ENCODE data around the gene IER5L. TPM values are rescaled to one million over a fixed set of nuclear protein-coding genes. Genes with fewer than 3 reads are reported as not detected.

IER5L gene
- total and polyA plus RNA-seq, 9 of the 15 experiments (the other 6 are each of a cell fraction or from before 2014, with no cell fraction given) = 0.14 to 11.9 (median 0.52) TPM

GRCh38 chr9:129221979-129222635, 44.0 kb upstream of the IER5L start:
- FAIRE-seq = no peak

GRCh38 chr9:129221233-129221632, 43.2 kb upstream of the IER5L start:
- H3K9ac ChIP-seq (ENCODE audit: insufficient read depth in 1 of 2, low read depth in 2 of 2, low read length in 2 of 2) = no peak overlapping the region
- H3K9me3 ChIP-seq (replicated peaks; ENCODE audit: control insufficient read depth, insufficient read depth, low read depth, low read length) = no peaks in the 10 kb centered on the region
- no peaks in the 10 kb centered on the region for H4K20me1 ChIP-seq (replicated peaks; ENCODE audit: control insufficient read depth, insufficient read depth, low read length)
- ATAC-seq = no peak
- DNase-seq (ENCODE audit: extremely low read depth in 1 of 4, low spot score in 3 of 4) = no peak
- 38% methylated on average over 6 of the region's 7 CpGs for WGBS (ENCODE audit: insufficient coverage, low coverage, missing lambda C conversion rate)
- H3K27me3 ChIP-seq (ENCODE audit: control insufficient read depth in 2 of 2, insufficient read depth in 2 of 2, low read length in 2 of 2) = peaks cover 0 to 3% of the 10 kb centered on the region in 2 experiments; a peak in 1 of 5 replicates
- H3K4me3 ChIP-seq = no peak overlapping the region
- no peak overlapping the region for H3K4me2 ChIP-seq (ENCODE audit: insufficient read depth, low read length)
- no peak overlapping the region for H3K27ac ChIP-seq (ENCODE audit: extremely low read depth, low read depth, low read length)
- ChIA-PET CTCF (ENCODE audit: low intra/inter-chr PET ratio) (no interaction called here), POLR2A (interaction anchor here (0.7 to 1.0 kb wide), 2 partner anchors 15 to 591 kb away, joined by 3 read pairs; no protein-coding TSS in a partner anchor)
- H3K9me1 ChIP-seq (ENCODE audit: control insufficient read depth, insufficient read depth, low read length) = no peaks in the 10 kb centered on the region
- no peaks in the 10 kb centered on the region for H3K79me2 ChIP-seq (ENCODE audit: control insufficient read depth, insufficient read depth, low read length)
- intact Hi-C loops (cut with micrococcal nuclease) = no loop called here
- FAIRE-seq = no peak
- in situ Hi-C loops (cut with MboI) = no loop called here
- H3K36me3 ChIP-seq (ENCODE audit: control insufficient read depth, insufficient read depth, low read length) = no peaks in the 10 kb centered on the region
- no peak for TF ChIP-seq ZNF23 (CRISPR knock-in tag; IDR thresholded peaks at IDR 0.05)
- no TSS peak for BruUV-seq (replicated peaks)
- H2AFZ ChIP-seq (ENCODE audit: low read depth, low read length) = no peak overlapping the region
- H3K4me1 ChIP-seq (replicated peaks in 1 of 2; ENCODE audit: control insufficient read depth in 2 of 2, insufficient read depth in 2 of 2, low read length in 2 of 2) = peaks cover 0 to 18% of the 10 kb centered on the region in 2 experiments; a peak in 3 of 5 replicates

More at GRCh38 chr9:129221979-129222635, 44.0 kb upstream of the IER5L start:
- intact Hi-C loops (cut with micrococcal nuclease) = no loop called here
- H3K4me3 ChIP-seq = no peak overlapping the region
- TF ChIP-seq EWSR1 (IDR thresholded peaks at IDR 0.05; ENCODE audit: borderline replicate concordance, low read depth, partially characterized antibody) = no peak
- TF ChIP-seq CBFA2T3 (IDR thresholded peaks at IDR 0.05) = peak; percentile 86
- ATAC-seq (no peak), DNase-seq (ENCODE audit: extremely low read depth in 1 of 4, low spot score in 3 of 4) (no peak)
- peaks cover 0 to 3% of the 10 kb centered on the region in 2 experiments; a peak in 1 of 5 replicates for H3K27me3 ChIP-seq (ENCODE audit: control insufficient read depth in 2 of 2, insufficient read depth in 2 of 2, low read length in 2 of 2)
- H2AFZ ChIP-seq (ENCODE audit: low read depth, low read length) = no peak overlapping the region
- POLR2A ChIA-PET = interaction anchor here (0.5 to 0.8 kb wide), 2 partner anchors 18 to 25 kb away, joined by 4 to 6 read pairs; no protein-coding TSS in a partner anchor
- no peaks in the 10 kb centered on the region for H3K9me3 ChIP-seq (replicated peaks; ENCODE audit: control insufficient read depth, insufficient read depth, low read depth, low read length)
- H3K27ac ChIP-seq (ENCODE audit: extremely low read depth, low read depth, low read length) = no peak overlapping the region
- H3K79me2 ChIP-seq (ENCODE audit: control insufficient read depth, insufficient read depth, low read length) = no peaks in the 10 kb centered on the region
- H3K4me1 ChIP-seq (replicated peaks in 1 of 2; ENCODE audit: control insufficient read depth in 2 of 2, insufficient read depth in 2 of 2, low read length in 2 of 2) = peaks cover 0 to 18% of the 10 kb centered on the region in 2 experiments; a peak in 3 of 5 replicates
- no peaks in the 10 kb centered on the region for H3K36me3 ChIP-seq (ENCODE audit: control insufficient read depth, insufficient read depth, low read length)
- H4K20me1 ChIP-seq (replicated peaks; ENCODE audit: control insufficient read depth, insufficient read depth, low read length) = no peaks in the 10 kb centered on the region
- in situ Hi-C loops (cut with MboI) = no loop called here
- CTCF ChIA-PET (ENCODE audit: low intra/inter-chr PET ratio) = no interaction called here
- no peaks in the 10 kb centered on the region for H3K9me1 ChIP-seq (ENCODE audit: control insufficient read depth, insufficient read depth, low read length)
- H3K9ac ChIP-seq (ENCODE audit: insufficient read depth in 1 of 2, low read depth in 2 of 2, low read length in 2 of 2) = peak overlapping the region in 1 of 2 experiments; percentile 31; a peak in 1 of 4 replicates
- no TSS peak for BruUV-seq (replicated peaks)
- H3K4me2 ChIP-seq (ENCODE audit: insufficient read depth, low read length) = no peak overlapping the region
- 48% methylated on average over 14 of the region's 15 CpGs for WGBS (ENCODE audit: insufficient coverage, low coverage, missing lambda C conversion rate)

Data from K562 (cell line).